IMR-90 (cell line): ENCODE measurements around the gene NDUFB10. TPM values are rescaled to one million over a fixed set of nuclear protein-coding genes. Genes with fewer than 3 reads are reported as not detected.

ENCODE experiments used
- ATAC-seq: fragments of 200-7000 bp; cut with Tn5 transposase; 2 replicates; pipeline ENCODE4 v1.9.1; 2020; ENCODE audit warnings: low read depth, mild to moderate bottlenecking, moderate library complexity
- BruUV-seq: library from RNA; stranded (reverse); fragments of 400-500 nt; replicated peaks from 2 replicates; lab custom pipeline; 2021; lab: Mats Ljungman, UMichigan
- CTCF ChIA-PET: fragments of 300-600 bp; formaldehyde crosslinking; extraction: SDS; loops from one replicate; lab custom pipeline; 2021; ENCODE audit warnings: antibody characterized with exemption; lab: Yijun Ruan, JAX
- POLR2A ChIA-PET: fragments of 300-600 bp; sonication (Branson Sonifier 250); formaldehyde crosslinking; loops from one replicate; lab custom pipeline; 2022; ENCODE audit warnings: antibody characterized with exemption; ENCODE audit not compliant: unreplicated experiment; lab: Charles Lee
- DNase-seq: peaks from one replicate; pipeline ENCODE4 v3.0.0; 2013
- H2AFZ ChIP-seq: replicated peaks from 2 replicates; pipeline ENCODE3; 2013; ENCODE audit warnings: low read length, mild to moderate bottlenecking; ENCODE audit not compliant: poor library complexity
- H2AK5ac ChIP-seq: 2 replicates; pipeline ENCODE4 v1.6.1; 2013; ENCODE audit warnings: low read depth, low read length, inconsistent platforms
- H2AK9ac ChIP-seq: replicated peaks from 2 replicates; pipeline ENCODE3; 2013; ENCODE audit warnings: mild to moderate bottlenecking, low read depth, low read length, moderate library complexity; ENCODE audit not compliant: poor library complexity
- H2BK120ac ChIP-seq: 2 replicates; pipeline ENCODE4 v1.6.1; 2013; ENCODE audit warnings: low read depth, low read length, inconsistent platforms
- H2BK15ac ChIP-seq: 3 replicates; pipeline ENCODE4 v1.6.1; 2013; ENCODE audit warnings: low read depth, low read length, inconsistent platforms
- H2BK20ac ChIP-seq: 2 replicates; pipeline ENCODE4 v1.6.1; 2013; ENCODE audit warnings: low read depth, mild to moderate bottlenecking, inconsistent platforms, low read length, moderate library complexity
- H2BK5ac ChIP-seq: 2 replicates; pipeline ENCODE4 v1.6.1; 2013; ENCODE audit warnings: mild to moderate bottlenecking, low read depth, low read length, inconsistent platforms; ENCODE audit not compliant: poor library complexity, severe bottlenecking
- H3K14ac ChIP-seq: replicated peaks from 2 replicates; pipeline ENCODE4 v1.6.1; 2013; ENCODE audit warnings: low read depth, low read length, inconsistent platforms
- H3K18ac ChIP-seq: 2 replicates; pipeline ENCODE4 v1.6.1; 2013; ENCODE audit warnings: low read depth, low read length, control low read depth
- H3K23ac ChIP-seq: 2 replicates; pipeline ENCODE4 v1.6.1; 2013; ENCODE audit warnings: low read depth, low read length, inconsistent platforms
- H3K27ac ChIP-seq: 2 replicates; pipeline ENCODE4 v1.5.1; 2013; ENCODE audit warnings: mild to moderate bottlenecking, control low read depth, low read length; ENCODE audit not compliant: insufficient read depth
- H3K27me3 ChIP-seq: 2 replicates; pipeline ENCODE4 v1.6.1; 2013; ENCODE audit warnings: low read length; ENCODE audit not compliant: control insufficient read depth, insufficient read depth
- H3K36me3 ChIP-seq: 2 replicates; pipeline ENCODE4 v1.6.1; 2013; ENCODE audit warnings: low read length, mixed read lengths; ENCODE audit not compliant: control insufficient read depth, insufficient read depth
- H3K4ac ChIP-seq: 2 replicates; pipeline ENCODE4 v1.6.1; 2013; ENCODE audit warnings: low read depth, low read length, inconsistent platforms
- H3K4me1 ChIP-seq: 2 replicates; pipeline ENCODE4 v1.6.1; 2013; ENCODE audit warnings: low read length, mixed read lengths; ENCODE audit not compliant: control insufficient read depth, insufficient read depth
- H3K4me2 ChIP-seq: 2 replicates; pipeline ENCODE4 v1.6.1; 2013; ENCODE audit warnings: low read depth, mild to moderate bottlenecking, control low read depth, low read length, moderate library complexity
- H3K4me3 ChIP-seq: 2 replicates; pipeline ENCODE4 v1.5.1; 2013; ENCODE audit warnings: low read depth, mild to moderate bottlenecking, control low read depth, low read length, moderate library complexity; ENCODE audit not compliant: insufficient read depth
- H3K56ac ChIP-seq: 2 replicates; pipeline ENCODE4 v1.6.1; 2013; ENCODE audit warnings: low read length, inconsistent platforms; ENCODE audit not compliant: insufficient read depth; ENCODE audit errors: extremely low read depth
- H3K79me1 ChIP-seq, 2 experiments: 2 replicates each; pipeline ENCODE4 v1.6.1; 2013; ENCODE audit warnings: low read length in 2 of 2, inconsistent platforms in 1 of 2, low read depth in 1 of 2
- H3K9ac ChIP-seq: 2 replicates; pipeline ENCODE4 v1.6.1; 2013; ENCODE audit warnings: low read depth, low read length, control low read depth
- H3K9me1 ChIP-seq: 2 replicates; pipeline ENCODE4 v1.6.1; 2013; ENCODE audit warnings: low read length, inconsistent platforms; ENCODE audit not compliant: insufficient read depth
- H3K9me3 ChIP-seq: 2 replicates; pipeline ENCODE4 v1.6.1; 2013; ENCODE audit warnings: low read length; ENCODE audit not compliant: control insufficient read depth, insufficient read depth
- H4K20me1 ChIP-seq: 2 replicates; pipeline ENCODE4 v1.6.1; 2013; ENCODE audit warnings: low read length, inconsistent platforms; ENCODE audit not compliant: insufficient read depth
- H4K5ac ChIP-seq: 2 replicates; pipeline ENCODE4 v1.6.1; 2013; ENCODE audit warnings: mild to moderate bottlenecking, low read depth, low read length, control low read depth
- H4K8ac ChIP-seq, 2 experiments: 2 replicates each; pipeline ENCODE4 v1.6.1; 2013; ENCODE audit warnings: low read depth in 2 of 2, low read length in 2 of 2, control low read depth in 1 of 2, inconsistent platforms in 1 of 2
- H4K91ac ChIP-seq: 2 replicates; pipeline ENCODE4 v1.6.1; 2013; ENCODE audit warnings: low read depth, low read length, inconsistent platforms; ENCODE audit not compliant: insufficient read depth
- BHLHE40 ChIP-seq: fragments of 150-350 bp; IDR thresholded peaks from 2 replicates; pipeline ENCODE4 v1.6.1; 2016; ENCODE audit warnings: mild to moderate bottlenecking, low read depth, low read length
- CEBPB ChIP-seq: IDR thresholded peaks from 2 replicates; pipeline ENCODE4 v1.6.1; 2012; ENCODE audit warnings: low read depth, low read length, improper control_type of control experiment
- CHD1 ChIP-seq: IDR thresholded peaks from 2 replicates; pipeline ENCODE4 v1.6.1; 2012; ENCODE audit warnings: low read depth, low read length, improper control_type of control experiment
- CTCF ChIP-seq: conservative IDR thresholded peaks from 2 replicates; pipeline ENCODE4 v1.5.1; 2012; ENCODE audit warnings: mild to moderate bottlenecking, low read depth, low read length, improper control_type of control experiment
- FOS ChIP-seq: fragments of 150-350 bp; IDR thresholded peaks from 2 replicates; pipeline ENCODE4 v1.6.1; 2016; ENCODE audit warnings: low read depth, low read length
- MAFK ChIP-seq: IDR thresholded peaks from 2 replicates; pipeline ENCODE4 v1.6.1; 2012; ENCODE audit warnings: low read depth, low read length, improper control_type of control experiment
- NFE2L2 ChIP-seq: fragments of 150-350 bp; IDR thresholded peaks from 2 replicates; pipeline ENCODE4 v1.6.1; 2016; ENCODE audit warnings: low read depth, mild to moderate bottlenecking, low read length
- RCOR1 ChIP-seq: IDR thresholded peaks from 2 replicates; pipeline ENCODE4 v1.6.1; 2012; ENCODE audit warnings: mild to moderate bottlenecking, low read length, improper control_type of control experiment; ENCODE audit not compliant: insufficient replicate concordance
- RFX5 ChIP-seq: IDR thresholded peaks from 2 replicates; pipeline ENCODE4 v1.8.0; 2012; ENCODE audit warnings: low read depth, mild to moderate bottlenecking, low read length, moderate library complexity
- SMC3 ChIP-seq: fragments of 150-350 bp; IDR thresholded peaks from 2 replicates; pipeline ENCODE4 v1.6.1; 2016; ENCODE audit warnings: low read depth, mild to moderate bottlenecking, antibody characterized with exemption, low read length, moderate library complexity
- USF2 ChIP-seq: fragments of 150-350 bp; IDR thresholded peaks from 2 replicates; pipeline ENCODE4 v1.6.1; 2017; ENCODE audit warnings: mild to moderate bottlenecking, antibody characterized with exemption, low read length, low read depth
- WGBS, 2 experiments: methylation state at CpG; one replicate each; pipeline versions ENCODE4 v1.1.5 to v1.1.7; 2013; ENCODE audit warnings: missing lambda C conversion rate in 2 of 2; ENCODE audit not compliant: insufficient read length in 1 of 2; ENCODE audit errors: extremely low coverage in 2 of 2; 5-methylcytosine and 5-hydroxymethylcytosine counted together
- dilution Hi-C: fragments of 300-500 bp; cut with HindIII; formaldehyde crosslinking; loops from one replicate; pipeline ENCODE4 v1.14.3; 2018; ENCODE audit warnings: low sequenced_read_pairs; ENCODE audit not compliant: unreplicated experiment
- in situ Hi-C: fragments of 300-500 bp; cut with MboI; formaldehyde crosslinking; loops from 3 replicates; pipeline ENCODE4 v1.14.3; 2019; ENCODE audit warnings: low sequenced_read_pairs, inconsistent platforms, mixed read lengths
- intact Hi-C: fragments of 100-400 bp; cut with micrococcal nuclease; formaldehyde crosslinking; loops from 2 replicates; pipeline ENCODE4 v1.10.0; 2022
- polyA plus RNA-seq, 3 experiments: library from polyadenylated mRNA; depleted of rRNA; stranded (reverse); fragments of >200 nt; gene quantifications; 2 replicates each; pipeline ENCODE4 v1.2.3, GENCODE V29; 2012; ENCODE audit warnings: low replicate concordance in 1 of 3
- total RNA-seq: library from RNA; depleted of rRNA; stranded (reverse); fragments of >200 nt; gene quantifications from 2 replicates; pipeline ENCODE4 v1.2.3, GENCODE V29; 2012

Gene NDUFB10
- total and polyA plus RNA-seq, 2 of the 4 experiments (the other 2 are of a cell fraction): 189 to 220 TPM

- Histone ChIP-seq H3K18ac (no peak overlapping the region), H2AK9ac (no peak overlapping the region), H3K27ac (no peak overlapping the region), H2BK5ac (no peak overlapping the region), H3K27me3 (no peaks in the 10 kb centered on the region), H3K4me2 (no peak overlapping the region), H2BK20ac (no peak overlapping the region), H3K36me3 (peaks cover 6% of the 10 kb centered on the region), H3K9ac (no peak overlapping the region), H3K14ac (no peak overlapping the region), H3K9me3 (no peaks in the 10 kb centered on the region), H3K4me1 (peaks cover 11% of the 10 kb centered on the region), H4K8ac (no peak overlapping the region), H3K79me1 (peaks cover 9 to 54% of the 10 kb centered on the region in 2 experiments), H4K5ac (no peak overlapping the region), H3K23ac (no peak overlapping the region), H4K20me1 (peaks cover 13% of the 10 kb centered on the region), H4K91ac (no peak overlapping the region), H3K4ac (no peak overlapping the region), H3K9me1 (peaks cover 3% of the 10 kb centered on the region; the same call in 1 of the 2 replicates), H3K56ac (no peak overlapping the region), H2AK5ac (no peak overlapping the region), H2BK120ac (no peak overlapping the region), H2BK15ac (no peak overlapping the region), H2AFZ (no peak overlapping the region), H3K4me3 (no peak overlapping the region)
- no peak for TF ChIP-seq RFX5
- no peak for TF ChIP-seq MAFK
- no peak for TF ChIP-seq RCOR1
- no peak for TF ChIP-seq BHLHE40
- no peak for TF ChIP-seq USF2
- no peak for TF ChIP-seq NFE2L2
- no peak for TF ChIP-seq FOS
- no peak for TF ChIP-seq CHD1
- TF ChIP-seq CEBPB: no peak
- TF ChIP-seq SMC3: no peak
- TF ChIP-seq CTCF: no peak
- WGBS, 2 experiments: 97% methylated on average over 16 of the region's 41 CpGs; no CpG with 5 or more reads in 1 of the 2 experiments
- in situ Hi-C loops: no loop called here
- ATAC-seq (no peak), DNase-seq (no peak)
- dilution Hi-C loops: no loop called here
- POLR2A ChIA-PET: no interaction called here
- BruUV-seq: no TSS peak
- intact Hi-C loops: no loop called here
- CTCF ChIA-PET: no interaction called here
These were observed 9.0 kb downstream of the NDUFB10 start for GRCh38 chr16:1968146-1968953.
